Hepatocyte (in vitro differentiated cells): Measurements from ENCODE around the gene EFHC2. TPM values are rescaled to one million over a fixed set of nuclear protein-coding genes. Genes with fewer than 3 reads are reported as not detected.
A peak's percentile ranks its signal among the peaks of the same experiment; 100 is the strongest.

Experiments
- DNase-seq: peaks from one replicate; pipeline ENCODE4 v3.0.0-alpha.2; 2016; ENCODE audit warnings: low spot score
- H2AFZ ChIP-seq: fragments of 200-600 bp; sonication (generic); 2 replicates; pipeline ENCODE4 v1.6.0; 2016; ENCODE audit warnings: antibody characterized with exemption, mild to moderate bottlenecking
- H3K27ac ChIP-seq: fragments of 200-600 bp; sonication (generic); 2 replicates; pipeline ENCODE4 v1.5.1; 2016; ENCODE audit warnings: mild to moderate bottlenecking
- H3K27me3 ChIP-seq: fragments of 200-600 bp; sonication (generic); 2 replicates; pipeline ENCODE4 v1.6.1; 2016
- H3K36me3 ChIP-seq: fragments of 200-600 bp; sonication (generic); replicated peaks from 2 replicates; pipeline ENCODE4 v1.5.1; 2016; ENCODE audit warnings: low read depth; ENCODE audit not compliant: insufficient read depth
- H3K4me1 ChIP-seq: fragments of 200-600 bp; sonication (generic); 2 replicates; pipeline ENCODE4 v1.5.1; 2016; ENCODE audit warnings: mild to moderate bottlenecking, moderate library complexity; ENCODE audit not compliant: insufficient read depth
- H3K4me2 ChIP-seq: fragments of 200-600 bp; sonication (generic); 2 replicates; pipeline ENCODE4 v1.6.0; 2016
- H3K4me3 ChIP-seq: fragments of 200-600 bp; sonication (generic); 2 replicates; pipeline ENCODE4 v1.5.1; 2016; ENCODE audit warnings: mild to moderate bottlenecking
- H3K79me2 ChIP-seq: fragments of 200-600 bp; sonication (generic); 2 replicates; pipeline ENCODE4 v1.6.0; 2017; ENCODE audit warnings: mild to moderate bottlenecking
- H3K9me2 ChIP-seq: fragments of 200-600 bp; sonication (generic); replicated peaks from 2 replicates; pipeline ENCODE4 v1.6.0; 2017; ENCODE audit warnings: mild to moderate bottlenecking; ENCODE audit not compliant: insufficient read depth
- H3K9me3 ChIP-seq: fragments of 200-600 bp; sonication (generic); 2 replicates; pipeline ENCODE4 v1.5.1; 2016; ENCODE audit warnings: low read depth, mild to moderate bottlenecking
- H4K20me1 ChIP-seq: fragments of 200-600 bp; sonication (generic); 2 replicates; pipeline ENCODE4 v1.6.0; 2016; ENCODE audit warnings: mild to moderate bottlenecking; ENCODE audit not compliant: insufficient read depth, poor library complexity, severe bottlenecking
- CTCF ChIP-seq: fragments of 200-600 bp; sonication (generic); IDR thresholded peaks from 2 replicates; pipeline ENCODE4 v1.5.1; 2016; ENCODE audit warnings: antibody characterized with exemption, mild to moderate bottlenecking; ENCODE audit not compliant: poor library complexity
- EZH2 ChIP-seq: fragments of 200-600 bp; sonication (generic); IDR thresholded peaks from 2 replicates; pipeline ENCODE4 v1.6.1; 2016; ENCODE audit warnings: antibody characterized with exemption, mild to moderate bottlenecking, borderline replicate concordance
- EZH2phosphoT487 ChIP-seq: fragments of 200-600 bp; sonication (generic); IDR thresholded peaks from one replicate; pipeline ENCODE4 v1.6.1; 2018; ENCODE audit warnings: antibody characterized with exemption, mild to moderate bottlenecking, low read depth, moderate library complexity; ENCODE audit not compliant: unreplicated experiment, severe bottlenecking
- WGBS: methylation state at CpG from one replicate; pipeline ENCODE4 v1.1.6; 2016; ENCODE audit warnings: low lambda C conversion rate; ENCODE audit errors: missing lambda C conversion rate; 5-methylcytosine and 5-hydroxymethylcytosine counted together
- polyA plus RNA-seq: library from polyadenylated mRNA; unstranded; fragments of >200 nt; fragmentation: Nextera tagmentation; extraction: Ambion mirVana; gene quantifications from 2 replicates; pipeline ENCODE4 v1.2.1, GENCODE V29; 2016
- total RNA-seq: library from RNA; depleted of rRNA; stranded (reverse); fragments of >200 nt; gene quantifications from 2 replicates; pipeline ENCODE4 v1.2.3, GENCODE V29; 2014

Gene EFHC2
- total and polyA plus RNA-seq, 2 experiments from 2014 or later: 1.3 to 1.8 TPM

- peaks cover 5% of the 10 kb centered on the region for H3K4me1 ChIP-seq
- no peak overlapping the region for H3K4me2 ChIP-seq
- H2AFZ ChIP-seq: no peak overlapping the region
- H4K20me1 ChIP-seq: no peaks in the 10 kb centered on the region
- H3K4me3 ChIP-seq: no peak overlapping the region
- peak; percentile 24 for DNase-seq
- H3K27me3 ChIP-seq: no peaks in the 10 kb centered on the region
- H3K9me2 ChIP-seq: no peaks in the 10 kb centered on the region
- H3K27ac ChIP-seq: peak overlapping the region; percentile 80
- TF ChIP-seq EZH2phosphoT487: no peak
- no peak for TF ChIP-seq CTCF
- no peak for TF ChIP-seq EZH2
- no peaks in the 10 kb centered on the region for H3K36me3 ChIP-seq
- no peaks in the 10 kb centered on the region for H3K9me3 ChIP-seq
- no peaks in the 10 kb centered on the region for H3K79me2 ChIP-seq
- WGBS: 54% methylated on average over 4 of the region's 4 CpGs
These were observed 114.9 kb downstream of the EFHC2 start for GRCh38 chrX:44228621-44229020.

GRCh38 chrX:44227991-44228390 lies 115.5 kb downstream of the EFHC2 start:
- peak; percentile 23 for DNase-seq
- peak overlapping the region; percentile 80 for H3K27ac ChIP-seq
- no peaks in the 10 kb centered on the region for H3K27me3 ChIP-seq
- no peaks in the 10 kb centered on the region for H3K9me2 ChIP-seq
- H3K4me3 ChIP-seq: no peak overlapping the region
- H2AFZ ChIP-seq: no peak overlapping the region
- no peaks in the 10 kb centered on the region for H3K79me2 ChIP-seq
- WGBS: 54% methylated on average over 5 of the region's 5 CpGs
- H3K36me3 ChIP-seq: no peaks in the 10 kb centered on the region
- no peaks in the 10 kb centered on the region for H3K9me3 ChIP-seq
- H3K4me1 ChIP-seq: peaks cover 5% of the 10 kb centered on the region
- no peaks in the 10 kb centered on the region for H4K20me1 ChIP-seq
- TF ChIP-seq CTCF (no peak), EZH2 (no peak), EZH2phosphoT487 (no peak)
- no peak overlapping the region for H3K4me2 ChIP-seq

- no peak overlapping the region for H3K4me2 ChIP-seq
- H4K20me1 ChIP-seq: no peaks in the 10 kb centered on the region
- TF ChIP-seq EZH2phosphoT487 (no peak), EZH2 (no peak), CTCF (no peak)
- 71% methylated on average over 3 of the region's 3 CpGs for WGBS
- H3K9me2 ChIP-seq: no peaks in the 10 kb centered on the region
- H3K9me3 ChIP-seq: no peaks in the 10 kb centered on the region
- H3K4me1 ChIP-seq: peaks cover 5% of the 10 kb centered on the region
- H3K4me3 ChIP-seq: no peak overlapping the region
- H2AFZ ChIP-seq: no peak overlapping the region
- no peaks in the 10 kb centered on the region for H3K27me3 ChIP-seq
- H3K79me2 ChIP-seq: no peaks in the 10 kb centered on the region
- no peak for DNase-seq
- H3K27ac ChIP-seq: no peak overlapping the region
- H3K36me3 ChIP-seq: no peaks in the 10 kb centered on the region
These were observed 117.8 kb downstream of the EFHC2 start for GRCh38 chrX:44225667-44226066.

- no peak overlapping the region for H2AFZ ChIP-seq
- peaks cover 5% of the 10 kb centered on the region for H3K4me1 ChIP-seq
- H3K27me3 ChIP-seq: no peaks in the 10 kb centered on the region
- H3K4me2 ChIP-seq: no peak overlapping the region
- H3K9me2 ChIP-seq: no peaks in the 10 kb centered on the region
- no peaks in the 10 kb centered on the region for H3K36me3 ChIP-seq
- no peak for DNase-seq
- no peak for TF ChIP-seq EZH2
- TF ChIP-seq CTCF: no peak
- TF ChIP-seq EZH2phosphoT487: no peak
- no peaks in the 10 kb centered on the region for H4K20me1 ChIP-seq
- no peaks in the 10 kb centered on the region for H3K79me2 ChIP-seq
- no peak overlapping the region for H3K4me3 ChIP-seq
- 74% methylated on average over 2 of the region's 2 CpGs for WGBS
- H3K9me3 ChIP-seq: no peaks in the 10 kb centered on the region
- H3K27ac ChIP-seq: no peak overlapping the region
These were observed 118.7 kb downstream of the EFHC2 start for GRCh38 chrX:44224760-44225159.
